GM18502 (cell line): ENCODE results near the gene LCN6.

Experiments used
- ATAC-seq: cut with Tn5 transposase; IDR thresholded peaks from one replicate; pipeline ENCODE4 v1.9.1; 2021; ENCODE audit warnings: mild to moderate bottlenecking; ENCODE audit not compliant: unreplicated experiment, poor library complexity

LCN6 gene

DNA sequence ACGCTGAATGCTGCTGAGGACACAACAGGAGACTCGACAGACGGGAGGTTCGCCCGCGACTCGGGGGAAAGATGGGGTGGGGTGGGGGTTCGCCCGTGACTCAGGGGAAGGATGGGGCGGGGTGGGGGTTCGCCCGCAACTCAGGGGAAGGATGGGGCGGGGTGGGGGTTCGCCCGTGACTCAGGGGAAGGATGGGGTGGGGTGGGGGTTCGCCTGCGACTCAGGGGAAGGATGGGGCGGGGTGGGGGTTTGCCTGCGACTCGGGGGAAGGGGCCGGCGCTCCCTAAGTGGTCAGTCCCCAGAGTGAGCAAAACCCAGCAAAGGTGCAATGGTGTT, 2.2 kb downstream of the LCN6 start:
- no peak for ATAC-seq

- no peak for ATAC-seq
Measured at GRCh38 chr9:136745389-136746154, 2.8 kb downstream of the LCN6 start.

GRCh38 chr9:136744773-136745172, 3.6 kb downstream of the LCN6 start:
- ATAC-seq = no peak

GRCh38 chr9:136743639-136744211, 4.6 kb downstream of the LCN6 start:
- no peak for ATAC-seq

DNA sequence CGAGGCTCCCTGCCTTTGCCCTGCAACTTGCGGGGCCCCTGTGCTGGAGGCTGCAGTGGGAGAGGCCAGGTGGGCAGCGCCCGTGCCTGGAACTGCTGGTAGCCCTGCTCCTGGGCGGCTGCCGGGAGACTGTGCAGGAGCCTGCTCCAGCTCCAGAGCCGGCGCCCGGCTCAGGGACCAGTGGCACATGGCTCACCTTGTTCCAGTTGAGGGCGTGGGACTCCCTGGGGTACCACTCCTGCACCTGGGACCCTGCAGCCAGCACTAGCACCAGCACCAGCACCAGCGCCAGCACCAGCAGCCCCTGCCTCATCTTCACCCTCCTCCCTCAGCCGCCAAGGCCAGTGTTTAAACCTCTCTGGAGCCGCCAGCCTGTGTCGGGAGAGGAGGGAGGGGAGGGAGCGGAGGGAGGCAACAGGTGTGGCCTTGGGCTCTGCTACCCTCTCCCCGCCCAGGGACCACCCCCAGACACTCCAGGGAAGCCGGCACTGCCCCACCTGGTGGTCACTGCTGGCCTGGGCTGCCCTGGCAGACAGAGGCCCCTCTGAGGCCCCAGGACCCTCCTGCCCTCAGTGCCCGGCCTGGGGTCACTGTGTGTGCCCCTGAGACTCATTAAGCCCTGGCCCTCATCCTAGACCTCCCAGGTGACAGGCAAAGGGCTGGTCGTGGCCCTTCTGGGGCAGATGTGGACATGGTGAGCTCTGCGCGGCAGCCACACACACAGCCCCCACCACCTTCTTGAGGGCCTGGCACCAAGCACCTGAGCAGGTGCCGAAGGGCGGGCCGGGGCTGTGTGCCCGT, 5.5 kb downstream of the LCN6 start, which contains the start of gene LCN10:
Gene LCN10, minus strand, starts transcription at position 350 of the 801 bp plus-strand sequence. Its CDS starts 37 bp downstream, at position 313.
- ATAC-seq = no peak

DNA sequence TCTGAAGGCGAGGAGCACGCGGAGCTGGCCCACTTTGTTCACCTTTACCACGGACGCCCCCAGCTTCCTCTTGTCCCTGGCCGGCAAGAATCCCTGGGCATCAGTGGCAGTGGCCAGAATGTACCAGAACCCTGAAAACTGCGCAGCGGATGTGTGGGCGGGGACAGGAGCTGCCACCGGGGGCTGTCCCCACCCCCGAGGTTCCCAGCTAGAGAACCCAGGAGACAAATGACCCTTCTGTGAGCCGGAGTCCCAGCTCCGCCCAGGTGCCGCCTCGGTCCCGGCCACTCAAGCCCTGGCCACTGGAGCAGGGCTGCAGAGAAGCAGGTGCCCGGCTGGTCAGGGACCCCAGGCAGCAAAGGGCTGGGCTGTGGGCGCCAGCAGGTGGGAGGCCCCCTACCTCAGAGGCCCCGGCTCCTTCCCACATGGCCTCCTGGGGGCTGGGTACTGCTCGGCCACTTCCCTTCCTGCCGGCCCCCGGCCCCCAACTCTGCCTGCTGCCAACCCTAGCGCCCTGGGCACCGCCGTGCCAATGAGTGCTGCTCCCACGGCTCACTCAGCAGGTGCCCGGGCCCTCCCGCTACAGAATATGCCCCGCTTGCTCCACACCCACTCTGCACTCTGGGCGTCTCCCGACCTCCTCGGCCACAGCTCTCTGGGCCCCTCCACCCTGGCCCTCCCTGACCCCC, 6.3 kb downstream of the LCN6 start:
- no peak for ATAC-seq

DNA sequence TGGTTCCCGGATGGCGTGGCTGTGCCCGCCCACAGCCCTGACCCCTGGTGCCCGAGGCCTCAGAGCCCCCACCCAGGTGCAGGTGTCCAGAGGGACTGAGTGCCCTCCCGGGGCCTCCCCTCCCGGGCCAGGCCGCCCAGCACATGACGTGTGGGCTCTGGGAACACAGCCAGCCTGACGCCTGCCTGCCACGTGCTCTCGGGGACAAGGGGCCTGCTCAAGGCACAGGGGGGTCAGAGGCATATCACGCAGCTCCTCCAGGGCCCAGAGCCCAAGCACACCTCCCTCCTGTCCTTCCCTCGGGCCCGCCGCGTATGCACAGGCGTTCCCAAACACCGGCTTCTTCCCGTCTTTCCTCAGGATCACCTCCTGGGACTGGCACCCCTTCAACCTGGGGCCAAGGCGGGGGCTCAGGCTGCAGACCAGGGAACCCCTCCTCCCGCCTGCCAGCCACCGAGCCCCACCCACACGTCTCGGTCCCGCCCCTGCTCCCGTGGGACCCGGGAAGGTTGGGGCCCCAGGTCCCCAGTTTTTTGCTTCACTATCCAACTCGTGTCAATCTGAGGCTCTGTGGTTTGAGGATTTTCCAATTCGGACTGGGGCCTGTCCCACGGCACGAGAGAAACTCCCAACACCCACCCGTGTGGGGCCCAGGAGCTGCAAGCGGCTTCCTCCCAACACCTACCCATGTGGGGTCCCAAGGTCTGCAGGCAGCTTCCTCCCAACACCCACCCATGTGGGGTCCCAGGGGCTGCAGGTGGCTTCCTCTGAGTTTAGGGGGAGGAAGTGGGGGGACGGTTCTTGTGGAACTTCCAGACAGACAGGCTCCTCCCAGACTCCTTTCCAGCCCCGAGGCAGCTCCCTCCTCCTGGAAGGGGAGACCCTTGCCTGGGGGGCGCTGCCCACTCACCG, 7.1 kb downstream of the LCN6 start:
- ATAC-seq = no peak

DNA sequence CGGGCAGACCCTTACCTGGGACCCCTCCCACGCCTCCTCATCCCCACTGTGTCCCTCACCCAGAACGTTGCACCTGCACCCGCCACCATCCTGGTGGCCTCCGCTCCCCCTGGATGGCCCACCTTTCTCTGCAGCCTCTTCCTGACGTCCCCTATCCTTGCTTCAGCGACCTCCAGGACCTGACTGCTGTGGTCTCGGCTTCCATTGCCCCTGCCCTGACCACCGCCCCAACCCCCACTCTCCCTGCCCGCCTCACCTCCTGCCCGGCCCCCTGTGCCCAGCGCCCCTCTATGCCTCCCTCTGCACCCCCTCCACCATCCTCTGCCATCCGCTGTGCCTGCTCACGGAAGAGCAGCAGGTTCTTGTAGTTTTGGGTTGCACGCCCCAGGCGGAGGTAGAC, 7.8 kb downstream of the LCN6 start:
- ATAC-seq = no peak

- no peak for ATAC-seq
Measured at GRCh38 chr9:136740069-136740468, 8.3 kb downstream of the LCN6 start.

DNA sequence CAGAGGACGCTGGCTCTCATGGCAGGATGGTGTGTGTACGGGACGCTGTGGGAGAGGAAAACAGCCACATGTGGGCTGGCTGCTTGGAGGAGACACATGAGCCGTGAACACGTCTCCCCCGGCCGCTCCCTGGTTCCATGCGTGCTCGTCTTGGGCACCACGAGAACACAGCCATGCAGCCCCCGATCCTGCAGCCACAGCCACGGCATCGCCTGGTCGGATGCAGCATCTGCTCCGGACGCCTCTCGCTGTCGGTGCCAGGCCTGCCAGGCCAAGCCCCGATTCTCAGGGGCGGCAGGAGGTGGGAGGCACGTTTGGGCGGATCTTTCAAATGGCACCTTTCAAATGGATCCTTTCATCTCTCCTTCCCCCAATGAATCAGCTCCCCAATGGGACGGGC, 8.8 kb downstream of the LCN6 start:
- ATAC-seq = no peak

DNA sequence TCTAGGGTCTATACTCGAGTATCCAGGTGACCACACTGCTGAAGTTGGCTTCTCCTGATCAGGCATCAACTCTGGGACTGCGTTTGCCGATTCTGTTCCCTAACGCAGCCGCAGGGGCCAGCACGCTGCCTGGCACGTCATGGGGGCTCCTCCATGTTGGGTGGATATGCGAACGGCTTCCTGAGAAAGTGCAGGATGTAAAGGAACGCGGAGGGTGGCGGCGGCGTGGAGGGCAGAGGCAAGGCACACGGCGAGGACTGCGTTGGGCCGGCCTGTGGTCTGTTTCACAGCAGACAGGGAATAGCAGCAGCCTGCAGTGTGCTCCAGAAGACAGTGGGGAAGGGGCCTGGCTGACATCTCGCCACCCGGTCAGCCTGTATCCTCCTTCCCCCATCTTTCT, 9.4 kb downstream of the LCN6 start:
- ATAC-seq = no peak

DNA sequence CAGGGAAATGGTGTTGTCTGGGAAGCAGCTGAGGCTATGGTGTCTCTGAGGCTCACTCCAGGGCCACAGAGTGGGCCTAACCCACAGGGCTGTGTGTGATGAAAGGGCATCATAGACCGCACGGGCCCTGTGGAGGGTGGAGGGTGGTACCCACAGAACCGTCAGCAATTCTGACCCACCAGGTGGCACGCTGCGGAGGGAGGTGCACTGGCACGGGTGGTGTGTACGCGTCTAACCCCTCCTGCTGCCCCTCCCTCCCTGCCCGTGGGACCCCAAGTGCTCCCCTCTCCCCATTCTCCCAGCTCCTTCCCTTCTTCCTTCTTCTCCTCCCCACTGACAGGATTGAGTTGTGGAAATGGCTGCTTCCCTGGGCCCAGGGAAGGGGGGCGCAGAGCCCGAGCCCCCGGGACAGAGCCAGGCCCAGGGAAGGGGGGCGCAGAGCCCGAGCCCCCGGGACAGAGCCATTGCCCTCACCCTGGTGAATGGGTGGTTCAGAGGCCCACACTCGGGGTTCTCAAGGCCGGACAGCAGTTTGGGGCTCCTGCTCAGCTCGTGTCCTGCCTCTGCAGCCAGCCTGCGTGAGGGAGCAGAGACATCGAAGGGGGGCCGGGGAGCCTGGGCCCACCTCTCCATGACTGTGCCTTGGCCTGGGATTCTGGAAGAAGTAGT, 12.4 kb downstream of the LCN6 start:
- ATAC-seq = no peak

DNA sequence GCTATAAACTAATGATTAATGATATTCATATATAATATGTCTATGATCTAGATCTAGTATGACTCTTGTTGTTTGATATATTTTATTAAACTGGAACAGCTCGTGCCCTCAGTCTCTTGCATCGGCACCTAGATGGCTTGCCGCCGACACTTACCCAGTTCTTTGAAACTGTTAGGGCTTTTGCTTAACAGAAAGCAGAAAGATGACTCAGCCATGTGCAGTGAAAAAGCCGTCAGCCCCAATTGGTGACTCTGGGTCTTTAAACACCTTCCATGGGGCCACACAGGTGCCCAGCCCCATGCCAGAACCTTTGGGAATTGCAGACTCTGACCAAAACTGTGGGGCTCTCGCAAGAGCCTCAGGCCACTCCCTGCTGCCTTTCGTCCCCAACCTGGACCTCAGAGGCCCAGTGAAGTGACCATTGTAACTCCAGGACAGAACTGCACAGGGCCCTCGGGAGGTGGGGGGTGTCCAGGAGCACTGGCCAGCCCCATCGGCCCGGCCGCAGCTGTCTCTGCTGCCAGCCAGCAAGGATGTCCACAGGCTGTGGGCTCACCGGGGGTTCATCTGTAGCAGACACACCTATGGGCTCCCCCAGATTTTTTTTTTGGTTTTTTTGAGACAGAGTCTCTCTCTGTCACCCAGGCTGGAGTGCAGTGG, 13.4 kb downstream of the LCN6 start:
- no peak for ATAC-seq

GRCh38 chr9:136733611-136734010, 14.7 kb downstream of the LCN6 start:
- ATAC-seq = no peak

GRCh38 chr9:136732444-136733178, 15.7 kb downstream of the LCN6 start:
- no peak for ATAC-seq

GRCh38 chr9:136729926-136730325, 18.4 kb downstream of the LCN6 start:
- no peak for ATAC-seq

DNA sequence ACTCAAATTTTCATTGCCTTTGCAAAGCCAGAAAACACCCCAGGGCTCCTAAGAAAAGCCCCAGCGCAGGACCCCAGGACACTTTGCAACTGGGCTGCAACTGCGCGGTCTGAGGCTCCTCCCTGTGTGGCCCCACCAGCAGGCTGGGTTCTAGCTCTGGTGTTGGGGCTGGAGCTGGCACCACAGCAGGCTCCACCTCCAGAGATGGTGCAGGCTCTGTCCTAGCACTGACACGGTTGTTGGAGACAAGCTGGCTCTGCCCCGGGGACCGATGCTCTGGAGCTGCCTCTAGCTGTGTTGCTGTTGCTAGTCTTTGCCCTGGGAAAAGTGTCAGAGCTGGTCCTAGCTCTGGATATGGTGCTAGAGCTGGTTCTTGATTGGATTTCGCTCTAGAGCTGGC, 19.2 kb downstream of the LCN6 start:
- no peak for ATAC-seq

DNA sequence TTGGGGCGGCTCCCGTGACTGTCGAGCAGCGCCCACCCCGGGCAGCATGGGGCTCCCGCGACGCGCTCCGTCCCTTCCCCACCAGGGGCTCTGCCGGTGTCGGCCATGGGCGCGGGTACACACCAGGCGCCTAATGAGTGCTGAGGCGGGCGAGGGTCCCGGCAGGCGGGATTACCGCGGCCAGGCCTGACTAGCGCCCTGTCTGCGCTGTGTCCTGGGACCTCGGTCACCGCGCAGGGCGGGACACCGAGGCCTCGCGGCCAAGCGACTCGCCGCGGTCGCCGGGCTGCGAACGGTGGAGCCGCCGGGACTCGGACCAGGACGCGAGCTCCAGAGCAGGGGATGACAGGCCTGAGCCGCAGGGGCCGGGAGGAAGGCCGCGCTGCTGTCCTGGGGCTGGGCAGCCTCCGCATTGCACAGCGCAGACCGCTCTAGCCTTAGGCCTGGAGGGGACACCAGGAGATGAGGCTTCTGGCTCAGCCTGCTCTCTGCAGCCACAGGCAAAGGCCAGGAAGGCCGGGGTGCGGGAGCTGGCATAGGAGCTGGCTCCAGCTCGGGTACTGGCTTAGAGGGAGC, 19.7 kb downstream of the LCN6 start:
- ATAC-seq = peak; percentile 19
